Ovary (tissue), 9 donors: ENCODE data around the gene SYNDIG1. TPM values are rescaled to one million over a fixed set of nuclear protein-coding genes. Genes with fewer than 3 reads are reported as not detected.

Experiments
- DNase-seq, 5 donors: peaks; one replicate each; pipeline ENCODE4 v3.0.0-alpha.2; 2019 to 2020
- H3K27ac ChIP-seq, 2 donors: fragments of 200-600 bp; one replicate each; pipeline versions ENCODE4 v1.5.1 to v1.8.0; 2019 to 2022
- H3K27me3 ChIP-seq: fragments of 200-600 bp; one replicate; pipeline ENCODE4 v1.8.0; 2022
- H3K36me3 ChIP-seq: fragments of 200-600 bp; sonication (generic); one replicate; pipeline ENCODE4 v1.5.1; 2019
- H3K4me1 ChIP-seq: one replicate; pipeline ENCODE4 v1.8.1; 2013; ENCODE audit warnings: mild to moderate bottlenecking, moderate library complexity; ENCODE audit not compliant: insufficient read depth
- H3K4me3 ChIP-seq: fragments of 200-600 bp; sonication (generic); one replicate; pipeline ENCODE4 v1.5.1; 2017
- H3K9me3 ChIP-seq, 2 donors: fragments of 200-600 bp in 1 of 2; sonication (generic) in 1 of 2; one replicate each; pipeline versions ENCODE4 v1.5.1 to v1.8.1; 2013 to 2019; ENCODE audit warnings: mild to moderate bottlenecking in 1 of 2, moderate library complexity in 1 of 2
- CTCF ChIP-seq, 3 donors: fragments of 450-650 bp in 2 of 3; fragments of 200-600 bp in 1 of 3; IDR thresholded peaks; one replicate each; pipeline versions ENCODE4 v1.5.1 to v1.8.0; 2016 to 2022; ENCODE audit warnings: antibody characterized with exemption in 3 of 3, mild to moderate bottlenecking in 1 of 3
- EP300 ChIP-seq: sonication (generic); formaldehyde crosslinking; IDR thresholded peaks from one replicate; pipeline ENCODE4 v1.6.1; 2017; ENCODE audit warnings: antibody characterized with exemption
- POLR2A ChIP-seq: fragments of 450-650 bp; IDR thresholded peaks from one replicate; pipeline ENCODE4 v1.6.1; 2017; ENCODE audit warnings: antibody characterized with exemption, mild to moderate bottlenecking, moderate library complexity
- WGBS, 3 donors: extraction: QIAGEN DNeasy Blood & Tissue Kit in 1 of 3; methylation state at CpG; one replicate each; pipeline versions ENCODE4 v1.1.5 to v1.1.7; 2013 to 2017; 5-methylcytosine and 5-hydroxymethylcytosine counted together
- intact Hi-C, 4 donors: fragments of 100-400 bp; cut with DNase I; formaldehyde crosslinking; loops; one replicate each; pipeline versions ENCODE4 v1.11.0 to v1.15.1; 2022 to 2023
- polyA plus RNA-seq, 2 donors: library from polyadenylated mRNA; stranded (reverse); fragments of 200-250 nt in 1 of 2; fragments of 350-450 nt in 1 of 2; fragmentation: Illumina TruSeq in 1 of 2; extraction: RNeasy Lipid Tissue Mini Kit (QIAGEN cat#74804) in 1 of 2; gene quantifications; one replicate each; pipeline ENCODE4 v1.2.3, GENCODE V29; 2013 to 2014
- total RNA-seq, 7 donors: library from RNA; depleted of rRNA in 2 of 7; stranded (reverse); fragments of >200 nt in 2 of 7; fragmentation: NEBNext Ultra II Directional in 3 of 7; extraction: Animal tissue kit (Norgen Biotek cat#: 25700) in 3 of 7; gene quantifications; one replicate each; pipeline versions ENCODE4 v1.1.0 to v1.2.4, GENCODE V29; 2016 to 2023
- donor health status: DM: no; HTN: no; CAD: no; lungs with moderate emphysema.
- donor health status: DM: no; HTN: no; CAD: no.
- donor health status: Bipolar disorder and iron deficiency.
- donor health status: DM: yes; HTN: yes; CAD: no.
- donor health status: DM: no; HTN: no; CAD: no.
- donor health status: DM: yes; HTN: yes; CAD: no.

The SYNDIG1 gene
- total and polyA plus RNA-seq, 9 donors = 0.10 to 6.8 (median 1.1) TPM; not detected in 1

GRCh38 chr20:24493661-24494459 is 24.4 kb downstream of the SYNDIG1 start:
- H3K4me3 ChIP-seq = no peak overlapping the region
- H3K9me3 ChIP-seq = no peaks in the 10 kb centered on the region
- TF ChIP-seq CTCF (IDR thresholded peaks at IDR 0.05) (no peak), POLR2A (no peak), EP300 (no peak)
- no peaks in the 10 kb centered on the region for H3K27me3 ChIP-seq
- DNase-seq = no peak
- no peak overlapping the region for H3K27ac ChIP-seq
- intact Hi-C loops = no loop called here
- WGBS, 3 donors = 79% methylated on average over 23 of the region's 23 CpGs
- no peaks in the 10 kb centered on the region for H3K36me3 ChIP-seq
- no peaks in the 10 kb centered on the region for H3K4me1 ChIP-seq

- intact Hi-C loops = no loop called here
- WGBS, 3 donors = 88 to 91% (median 89%) methylated on average over 7 of the region's 7 CpGs
- DNase-seq = no peak
- H3K27ac ChIP-seq = no peak overlapping the region
- H3K4me3 ChIP-seq = no peak overlapping the region
- H3K4me1 ChIP-seq = no peaks in the 10 kb centered on the region
- H3K36me3 ChIP-seq = no peaks in the 10 kb centered on the region
- TF ChIP-seq POLR2A (no peak), EP300 (no peak), CTCF (IDR thresholded peaks at IDR 0.05) (no peak)
- H3K27me3 ChIP-seq = no peaks in the 10 kb centered on the region
- H3K9me3 ChIP-seq = no peaks in the 10 kb centered on the region
Observed at GRCh38 chr20:24494460-24494920, 25.1 kb downstream of the SYNDIG1 start.

- Histone ChIP-seq H3K36me3 (no peaks in the 10 kb centered on the region), H3K4me1 (no peaks in the 10 kb centered on the region), H3K27me3 (no peaks in the 10 kb centered on the region), H3K27ac (no peak overlapping the region), H3K4me3 (no peak overlapping the region), H3K9me3 (no peaks in the 10 kb centered on the region)
- no peak for DNase-seq
- TF ChIP-seq POLR2A = no peak
- TF ChIP-seq CTCF (IDR thresholded peaks at IDR 0.05) = no peak
- TF ChIP-seq EP300 = no peak
- intact Hi-C loops = no loop called here
- WGBS, 3 donors = 90 to 94% (median 92%) methylated on average over 8 of the region's 8 CpGs
Observed at GRCh38 chr20:24495266-24495665, 25.8 kb downstream of the SYNDIG1 start.

GRCh38 chr20:24497851-24498250 is 28.4 kb downstream of the SYNDIG1 start:
- Histone ChIP-seq H3K4me1 (no peaks in the 10 kb centered on the region), H3K4me3 (no peak overlapping the region), H3K27ac (no peak overlapping the region), H3K27me3 (no peaks in the 10 kb centered on the region), H3K9me3 (no peaks in the 10 kb centered on the region), H3K36me3 (no peaks in the 10 kb centered on the region)
- WGBS, 3 donors = 54 to 75% (median 71%) methylated on average over 2 of the region's 2 CpGs
- TF ChIP-seq CTCF (IDR thresholded peaks at IDR 0.05) (no peak), POLR2A (no peak), EP300 (no peak)
- DNase-seq = no peak
- intact Hi-C loops = no loop called here
